Skeletal muscle cell (primary cell): ENCODE measurements around the gene GRK3.
"Not testable (repeated sequence)": the region's sequence is repeated elsewhere in the genome, so short reads cannot be mapped to it uniquely, and the experiment has no call there.

Source experiments
- DNase-seq: peaks from one replicate; pipeline ENCODE4 v3.0.0-alpha.2; 2010; ENCODE audit warnings: low read depth
- H3K4me3 ChIP-seq: 2 replicates; pipeline ENCODE4 v1.5.1; 2011; ENCODE audit warnings: low read depth, mild to moderate bottlenecking, control low read depth, low read length, moderate library complexity

GRK3 gene

DNA sequence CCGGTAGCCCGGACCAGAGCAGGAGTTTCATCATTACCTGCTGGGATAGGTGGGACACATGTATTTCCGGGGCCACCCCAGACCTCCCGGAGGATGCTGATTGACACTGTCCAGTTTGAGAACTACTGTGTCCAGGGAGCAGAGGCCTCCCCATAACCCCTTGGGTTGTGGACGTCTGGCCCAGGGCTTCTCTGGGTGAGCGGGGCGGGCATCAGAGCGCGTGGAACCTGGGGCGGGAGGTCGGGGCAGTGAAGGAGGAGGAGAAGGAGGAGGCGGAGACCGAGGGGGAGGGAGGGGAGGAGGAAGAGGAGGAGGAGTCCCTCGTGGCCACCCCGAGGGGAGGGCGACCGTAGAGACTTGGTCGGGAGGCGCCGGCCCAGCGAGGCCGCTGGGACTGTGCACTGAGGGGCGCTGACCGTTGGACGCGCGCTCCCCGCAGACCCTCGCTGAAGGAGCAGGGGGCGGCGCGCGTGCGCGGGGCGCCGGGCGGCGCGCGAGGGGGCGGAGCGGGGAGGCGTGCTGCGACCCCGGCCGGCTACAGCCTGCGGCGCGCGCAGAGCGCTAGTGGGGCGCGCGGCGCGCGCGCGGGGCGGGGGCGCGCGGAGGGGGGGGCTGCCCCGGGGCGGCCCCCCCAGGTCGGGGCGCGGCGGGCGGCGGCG lies at the start of gene GRK3:
Gene GRK3, plus strand, starts transcription at position 356 of the 659 bp plus-strand sequence. CDS start 366 bp downstream, outside the sequence.
- DNase-seq = no peak
- H3K4me3 ChIP-seq = peak within 1 kb of the TSS; percentile 56

DNA sequence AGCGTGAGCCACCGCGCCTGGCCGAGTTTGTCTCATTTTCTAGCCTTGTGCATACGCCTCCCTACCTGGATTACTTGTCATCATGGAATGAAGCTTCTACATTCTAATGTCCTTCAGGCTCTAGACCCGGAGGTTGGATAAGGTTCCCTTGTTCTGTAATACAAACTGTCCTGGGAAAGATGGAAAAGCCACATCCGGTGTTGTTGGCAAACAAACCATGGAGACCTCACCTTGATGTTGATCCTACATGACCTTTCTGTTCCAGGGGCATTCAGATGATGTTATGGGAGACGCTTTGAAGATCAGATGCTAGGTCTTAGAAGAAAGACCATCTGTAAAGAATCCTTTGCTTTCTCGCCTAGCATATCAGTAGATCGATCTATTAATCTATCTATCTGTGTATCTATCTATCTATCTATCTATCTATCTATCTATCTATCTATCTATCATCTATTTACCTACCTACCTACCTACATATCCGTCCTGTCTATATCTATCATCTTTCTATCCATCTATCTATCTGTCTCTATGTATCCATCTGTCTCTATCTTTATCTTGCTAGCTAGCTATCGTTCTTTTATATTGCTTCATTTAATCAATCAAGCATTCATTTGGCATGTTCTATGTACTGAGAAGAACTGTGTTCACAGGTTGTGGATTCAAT lies 46.3 kb upstream of the GRK3 start:
- DNase-seq = no peak
- H3K4me3 ChIP-seq = no peak overlapping the region

DNA sequence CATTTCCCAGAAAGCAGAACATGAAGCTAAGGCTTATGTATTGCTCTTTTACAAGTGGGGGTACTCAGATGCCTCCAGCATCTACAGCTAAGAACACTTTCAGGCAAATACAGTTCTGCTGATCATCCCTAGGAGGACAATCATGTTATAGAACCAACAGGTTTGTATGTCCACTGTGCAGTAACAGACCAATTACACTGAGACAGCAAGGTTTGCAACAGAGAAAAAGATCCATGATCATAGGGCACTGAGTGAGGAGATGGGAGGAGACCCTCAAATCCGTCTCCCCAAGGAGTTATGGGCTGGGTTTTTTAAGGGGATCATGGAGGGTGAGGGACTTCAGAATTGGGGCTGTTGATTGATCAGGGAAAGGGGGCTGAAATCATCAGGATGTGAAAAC lies 39.1 kb upstream of the GRK3 start:
- no peak overlapping the region for H3K4me3 ChIP-seq
- no peak for DNase-seq

DNA sequence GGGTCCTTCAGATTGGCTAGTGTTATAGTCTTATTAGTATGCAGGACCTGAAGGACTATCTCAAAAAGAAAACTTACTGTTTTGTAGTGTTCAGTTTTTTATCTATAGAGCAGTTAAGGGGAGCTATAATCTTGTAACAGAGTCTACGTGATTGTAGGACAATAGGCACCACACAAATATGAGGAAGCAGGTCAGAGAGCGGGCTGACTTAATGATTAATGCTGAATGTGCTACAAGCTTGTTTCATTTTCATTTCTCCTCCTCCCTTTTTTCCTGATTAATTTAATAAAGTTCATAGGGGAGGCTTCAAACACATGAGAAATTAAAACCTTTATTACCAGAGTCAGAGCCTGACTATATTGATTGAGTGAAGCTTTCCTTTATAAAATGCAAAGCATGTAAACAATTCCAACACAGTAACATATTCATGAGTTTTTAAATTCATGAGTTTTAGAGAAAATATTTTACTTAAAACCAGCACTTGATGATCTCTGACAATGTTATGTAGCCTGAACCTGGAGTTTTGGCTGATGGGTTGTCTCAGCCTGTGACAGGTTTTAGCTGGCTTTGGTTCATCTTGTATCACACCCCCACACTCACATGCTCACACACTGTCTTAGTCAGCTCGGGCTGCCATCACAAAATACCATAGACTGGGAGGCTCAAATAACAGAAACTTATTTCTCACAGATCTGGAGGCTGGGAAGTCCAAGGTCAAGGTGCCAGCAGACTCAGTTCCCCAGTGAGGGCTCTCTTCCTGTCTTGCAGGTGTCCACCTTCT lies 38.5 kb upstream of the GRK3 start:
- not testable (repeated sequence) for H3K4me3 ChIP-seq, DNase-seq

DNA sequence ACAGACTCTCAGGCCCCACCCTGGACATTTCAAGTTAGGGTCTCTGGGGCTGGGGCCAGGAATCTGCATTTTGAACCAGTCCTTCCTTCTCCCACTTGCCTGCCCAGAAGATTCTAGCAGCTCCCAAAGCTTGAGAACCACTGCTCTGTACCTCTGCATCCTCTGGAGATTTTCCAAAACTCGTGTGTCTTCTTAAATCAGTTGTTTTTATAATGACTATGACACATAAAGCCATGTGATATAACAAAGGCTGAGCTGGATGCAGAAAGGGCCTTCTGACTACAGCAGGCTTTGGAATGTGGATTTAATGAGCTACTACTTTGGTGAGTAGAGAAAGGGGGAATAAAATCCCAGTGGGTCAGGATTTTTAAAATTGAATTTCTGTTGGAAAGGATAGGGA lies 37.5 kb upstream of the GRK3 start:
- DNase-seq, H3K4me3 ChIP-seq: not testable (repeated sequence)

DNA sequence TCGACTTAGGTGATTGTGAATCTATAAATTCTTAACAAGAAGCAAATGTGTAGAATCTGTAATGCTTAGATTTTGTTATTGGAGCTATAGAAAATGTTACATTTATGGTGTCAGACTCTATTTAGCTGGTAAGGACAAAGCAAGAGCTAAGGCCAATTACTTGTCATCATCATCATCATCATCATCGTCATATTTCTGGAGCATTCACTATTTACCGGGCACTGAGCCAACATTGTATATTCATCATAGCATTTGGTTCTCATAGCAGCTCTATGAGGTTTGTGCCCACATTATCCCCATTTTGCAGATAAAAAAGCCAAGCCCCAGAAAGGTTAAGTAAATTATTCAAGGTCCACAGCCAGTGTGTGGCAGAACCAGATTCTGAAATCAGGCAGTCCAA lies 36.4 kb upstream of the GRK3 start:
- not testable (repeated sequence) for DNase-seq, H3K4me3 ChIP-seq

DNA sequence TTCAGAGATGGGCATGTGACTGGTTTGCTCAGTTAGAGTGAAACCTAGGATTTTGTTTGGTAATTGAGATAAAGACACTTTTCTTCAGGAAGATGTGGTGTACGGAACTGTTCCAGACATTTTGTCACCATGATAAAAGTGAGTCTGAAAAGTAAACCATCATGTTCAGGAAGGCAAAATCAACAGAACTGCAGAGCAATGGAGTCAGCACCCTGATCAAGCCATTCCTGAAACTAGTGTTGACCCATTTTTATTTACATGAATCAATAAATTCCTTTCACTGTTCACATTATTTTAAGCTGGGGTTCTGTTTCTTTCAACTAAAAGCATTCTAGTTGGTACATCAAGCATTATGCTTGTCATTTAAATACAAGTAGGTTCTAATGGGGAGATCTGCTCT lies 35.4 kb upstream of the GRK3 start:
- not testable (repeated sequence) for DNase-seq

DNA sequence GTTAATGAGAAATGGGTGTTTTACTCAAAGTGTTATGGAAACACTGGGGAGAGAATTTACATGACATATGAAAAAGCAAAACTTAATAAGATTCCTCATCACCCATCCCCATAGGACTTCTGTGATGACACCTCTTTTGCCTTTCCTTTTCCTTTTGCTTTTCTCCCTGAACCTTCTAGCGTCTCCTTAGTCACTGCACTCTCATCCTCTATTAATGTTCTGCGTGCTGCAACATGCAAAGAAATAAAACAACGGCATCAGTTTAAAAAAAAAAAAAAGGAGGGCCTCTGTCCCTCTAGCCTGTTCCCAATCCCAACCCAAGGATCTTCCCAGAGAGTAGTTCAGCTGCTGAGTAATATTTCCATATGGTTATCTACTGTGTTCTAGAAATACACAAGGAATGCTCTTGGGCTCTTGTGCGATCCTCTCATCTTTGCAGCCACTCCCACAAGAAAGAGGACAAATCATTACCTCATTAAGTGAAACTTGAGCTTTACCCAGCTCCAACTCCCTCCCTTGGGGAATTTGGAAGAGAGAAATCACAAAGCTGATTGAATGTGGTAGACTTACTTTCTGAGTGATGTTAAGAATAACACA lies 34.8 kb upstream of the GRK3 start:
- H3K4me3 ChIP-seq, DNase-seq: not testable (repeated sequence)

More for the DNA sequence above, 35.4 kb upstream of the GRK3 start:
- not testable (repeated sequence) for H3K4me3 ChIP-seq

DNA sequence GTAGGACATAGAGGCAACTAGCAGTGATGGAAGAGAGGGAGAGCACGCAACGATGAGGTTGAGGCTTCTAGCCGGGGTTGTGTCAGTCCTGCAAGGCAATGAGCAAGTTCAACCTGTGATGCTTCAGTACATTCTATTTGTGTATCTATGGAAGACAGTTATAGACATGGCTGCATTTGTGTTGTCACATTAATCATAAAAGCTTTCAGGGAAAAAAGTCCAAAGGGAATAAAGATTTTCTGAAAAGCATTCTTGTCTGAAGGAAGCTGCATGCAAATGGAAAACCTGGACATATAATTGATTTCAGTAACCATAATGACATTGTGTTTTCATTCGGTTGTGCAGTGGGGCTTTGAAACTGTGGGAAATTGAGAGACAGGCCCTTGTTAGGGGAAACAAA lies 32.8 kb upstream of the GRK3 start:
- DNase-seq, H3K4me3 ChIP-seq: not testable (repeated sequence)

DNA sequence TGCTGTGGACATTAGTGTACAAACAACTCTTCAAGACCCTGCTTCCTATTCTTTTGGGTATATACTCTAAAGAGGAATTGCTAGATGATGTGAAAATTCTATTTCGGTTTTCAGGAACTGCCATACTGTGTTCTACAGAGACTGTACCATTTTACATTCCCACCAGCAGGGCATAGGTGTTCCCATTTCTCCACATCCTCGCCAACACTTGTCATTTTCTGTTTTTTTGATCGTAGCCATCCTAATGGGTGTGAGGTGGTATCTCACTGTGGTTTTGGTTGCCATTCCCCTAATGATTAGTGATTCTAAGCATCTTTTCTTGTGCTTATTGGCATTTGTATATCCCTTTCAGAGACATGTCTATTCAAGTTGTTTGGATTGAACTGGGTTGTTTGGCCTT lies 29.8 kb upstream of the GRK3 start:
- DNase-seq = no peak
- no peak overlapping the region for H3K4me3 ChIP-seq

DNA sequence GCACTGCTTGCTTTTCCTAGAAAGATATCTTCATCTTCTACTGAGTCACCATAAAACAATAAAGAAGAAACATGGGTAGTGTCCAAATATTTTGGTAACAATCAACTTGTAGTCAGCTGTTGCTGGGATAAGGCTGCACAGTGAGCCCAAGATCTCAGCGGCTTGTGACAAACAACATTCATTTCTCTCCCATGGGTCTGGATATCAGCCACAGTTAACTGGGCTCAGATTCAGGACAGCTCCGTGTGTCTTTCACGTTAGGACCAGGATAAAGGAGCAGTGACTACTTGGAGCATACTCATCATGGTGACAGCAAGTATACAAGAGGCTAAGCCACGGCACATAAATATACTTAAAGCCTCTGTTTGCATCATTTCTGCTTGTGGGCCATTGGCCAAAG lies 27.9 kb upstream of the GRK3 start:
- DNase-seq = no peak
- H3K4me3 ChIP-seq = no peak overlapping the region

DNA sequence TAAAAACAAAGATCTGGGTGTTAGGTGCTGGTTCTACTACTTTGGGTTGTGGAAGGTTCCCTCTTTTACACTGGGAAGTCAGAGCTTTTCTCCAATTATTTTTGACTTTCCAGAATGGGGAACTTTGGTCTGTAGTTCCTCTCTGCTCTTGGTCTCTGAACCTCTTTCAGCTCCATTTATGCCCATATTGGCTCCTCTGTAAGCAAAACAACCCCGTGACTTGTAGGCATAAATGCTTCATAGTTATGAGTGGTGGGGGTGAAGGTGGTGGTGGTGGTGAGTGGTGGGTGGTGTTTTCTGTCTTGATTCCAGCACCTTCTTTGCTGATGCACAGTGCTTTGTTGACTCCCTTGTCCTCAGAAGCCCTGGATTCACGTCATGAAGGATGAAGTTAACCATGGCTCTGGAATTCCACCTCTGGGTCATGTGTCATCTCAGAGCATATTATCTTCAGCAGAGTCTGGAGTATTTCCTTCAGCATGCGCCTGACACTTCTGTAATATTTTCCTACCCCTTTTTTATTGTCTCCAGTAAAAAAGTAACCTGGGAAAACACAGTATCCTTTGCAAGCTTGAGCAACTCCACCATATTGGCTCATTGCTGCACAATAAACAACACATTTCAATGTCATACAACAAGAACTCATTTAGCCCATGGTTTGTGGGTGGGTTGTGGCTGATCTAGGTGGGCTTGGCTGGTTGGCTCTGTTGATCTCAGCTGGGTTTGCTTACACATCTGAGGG lies 24.1 kb upstream of the GRK3 start:
- DNase-seq = no peak
- H3K4me3 ChIP-seq = no peak overlapping the region

DNA sequence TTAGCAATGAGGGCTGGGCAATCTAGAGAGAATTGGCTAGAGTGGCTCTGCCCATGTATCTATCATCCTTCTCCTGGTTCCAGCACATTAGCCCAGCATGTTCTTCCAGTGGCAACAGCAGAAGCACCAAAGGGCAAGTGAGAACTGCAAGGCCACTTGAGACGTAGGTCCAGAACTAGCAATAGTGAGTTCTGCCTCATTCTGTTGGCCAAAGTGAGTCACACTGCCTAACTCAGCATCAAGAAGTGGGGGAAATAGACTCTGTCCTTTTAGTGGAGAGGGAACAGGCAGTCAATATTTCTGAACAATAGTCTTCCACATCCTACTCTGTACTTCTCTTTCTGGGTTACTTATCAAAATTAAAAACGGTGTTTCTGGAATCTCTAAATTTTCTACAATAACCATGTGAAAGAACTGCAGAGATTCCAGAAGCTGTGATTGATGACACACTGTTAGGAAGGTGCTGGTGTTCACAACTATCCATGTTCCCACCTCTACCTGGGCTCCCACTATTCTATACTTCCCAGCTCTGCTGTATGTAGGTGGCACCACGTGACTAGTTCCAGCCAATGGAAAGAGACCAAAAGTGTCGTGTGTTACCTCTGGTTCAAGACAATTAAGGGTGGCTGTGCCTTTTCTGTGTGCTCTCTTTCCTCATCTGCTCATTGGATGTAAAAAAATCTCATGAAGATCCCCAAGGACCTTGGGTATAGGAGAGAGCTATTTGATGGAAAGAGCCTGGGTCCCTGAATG lies 23.4 kb upstream of the GRK3 start:
- no peak for DNase-seq
- H3K4me3 ChIP-seq = no peak overlapping the region

DNA sequence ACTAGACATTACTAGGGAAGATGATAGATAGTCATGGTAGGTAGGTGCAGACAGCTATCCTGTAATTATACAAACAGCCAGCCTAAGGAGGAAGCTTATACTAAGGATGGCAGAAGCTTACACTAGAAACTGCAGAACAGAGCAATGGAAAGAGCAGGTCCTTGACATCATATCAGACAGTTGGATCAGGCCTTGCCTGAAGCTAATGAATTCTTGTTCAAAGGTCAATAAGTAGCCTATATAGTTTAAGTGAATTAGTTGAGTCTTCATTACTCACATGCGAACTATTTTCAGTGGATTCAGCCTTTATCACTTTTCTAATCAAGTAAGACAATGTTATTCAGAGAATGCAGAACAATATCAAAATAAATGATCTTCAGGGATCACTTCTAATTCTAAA lies 22.3 kb upstream of the GRK3 start:
- H3K4me3 ChIP-seq = no peak overlapping the region
- no peak for DNase-seq

DNA sequence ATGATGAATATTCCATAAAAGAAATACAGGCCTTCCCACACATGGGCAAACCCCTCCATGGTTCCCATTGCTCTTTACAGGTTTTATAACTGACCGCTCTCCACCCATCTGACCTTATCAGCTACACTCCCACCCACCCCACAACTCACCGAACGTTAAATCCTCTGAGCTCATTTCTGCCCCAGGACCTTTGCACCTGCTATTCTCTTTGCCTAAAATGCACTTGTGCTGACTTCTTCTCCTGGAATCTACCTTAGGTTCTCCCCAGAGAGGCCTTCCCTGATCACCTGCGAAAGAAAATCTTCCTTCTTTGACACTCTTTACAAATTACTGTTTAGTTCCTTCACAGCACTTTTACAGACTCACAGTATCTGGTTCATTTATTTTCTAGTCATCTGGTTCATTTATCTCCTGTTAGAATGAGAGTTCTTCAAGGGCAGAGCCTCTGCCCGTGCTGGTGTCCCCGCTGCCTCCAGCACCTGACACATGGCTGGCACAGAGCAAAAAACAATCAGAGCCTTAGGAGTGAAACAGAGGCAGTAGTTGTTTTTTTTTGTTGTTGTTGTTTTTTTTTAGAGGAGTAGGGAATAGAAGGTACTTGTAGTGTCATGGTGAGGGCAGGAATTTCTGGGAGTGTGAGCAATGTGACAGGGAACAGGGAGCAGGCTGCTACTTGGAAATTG lies 21.6 kb upstream of the GRK3 start:
- H3K4me3 ChIP-seq = no peak overlapping the region
- DNase-seq = no peak

DNA sequence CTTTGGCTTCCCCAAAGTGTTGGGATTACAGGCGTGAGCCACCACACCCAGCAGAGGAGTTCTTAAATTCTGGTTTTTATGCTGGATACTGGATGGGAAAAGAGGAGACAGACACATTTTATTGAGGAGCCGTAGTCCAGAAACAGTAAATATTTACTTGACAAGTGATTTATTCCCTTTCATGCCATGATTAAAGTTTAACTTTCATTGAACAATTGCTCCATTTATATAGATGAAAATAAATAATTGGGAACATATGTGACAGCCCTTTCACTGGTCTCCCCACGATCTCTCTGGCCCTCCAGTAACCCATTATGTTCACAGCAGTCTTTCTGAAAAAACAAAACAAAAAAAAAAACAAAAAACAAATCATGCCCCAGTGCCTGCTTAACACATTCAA lies 19.3 kb upstream of the GRK3 start:
- H3K4me3 ChIP-seq = no peak overlapping the region
- no peak for DNase-seq

DNA sequence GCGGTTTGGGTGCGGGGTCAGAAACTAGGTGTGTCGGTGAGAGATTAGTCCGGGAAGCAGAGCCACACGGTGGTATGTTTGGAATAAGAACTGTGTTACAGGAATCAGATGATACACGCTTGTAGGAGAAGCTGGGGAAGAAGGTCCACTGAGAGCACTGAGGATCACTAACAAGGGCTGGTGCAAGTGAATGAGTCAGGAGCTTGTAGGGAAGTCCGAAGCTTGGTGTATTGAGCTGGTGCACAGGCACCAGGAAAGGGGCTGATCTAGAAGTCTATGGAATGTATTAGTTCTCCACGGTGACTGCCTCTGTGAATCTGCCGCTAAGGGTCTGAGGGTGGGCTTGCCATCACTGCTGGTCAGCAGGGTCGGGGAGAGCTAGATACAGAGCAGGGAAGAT lies 18.8 kb upstream of the GRK3 start:
- DNase-seq = no peak
- H3K4me3 ChIP-seq = no peak overlapping the region

DNA sequence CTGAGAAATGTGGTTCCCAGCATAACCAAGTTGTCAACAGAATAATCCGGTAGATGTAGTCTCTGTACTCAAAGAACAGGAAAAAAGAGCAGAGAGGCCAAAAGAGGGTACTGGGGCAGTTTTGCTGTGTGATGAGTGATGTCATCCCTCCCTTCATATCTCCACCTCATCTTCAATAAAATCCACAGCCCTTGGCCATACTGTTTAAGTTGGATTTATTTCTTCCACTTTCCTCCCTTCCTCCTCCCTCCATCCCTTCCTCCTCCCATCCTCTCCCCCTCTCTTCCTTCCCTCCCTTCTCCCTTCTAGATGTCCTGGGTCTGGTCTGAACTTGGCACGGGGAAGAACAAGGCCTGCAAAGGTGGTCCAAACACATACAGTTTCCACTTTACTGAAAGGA lies 18.2 kb upstream of the GRK3 start:
- no peak for DNase-seq
- H3K4me3 ChIP-seq = no peak overlapping the region
